T-cell (primary cell): ENCODE measurements around the gene S100A10. TPM values are rescaled to one million over a fixed set of nuclear protein-coding genes. Genes with fewer than 3 reads are reported as not detected.

ENCODE experiments used
- ATAC-seq, 4 experiments: fragments of 200-7000 bp in 3 of 4; fragments of 150-1000 bp in 1 of 4; cut with Tn5 transposase; replicated peaks in 1 of 4; 1 replicate in 3 of 4; 2 replicates in 1 of 4; pipeline ENCODE4 v1.10.0; 2021; ENCODE audit warnings: moderate library complexity in 3 of 4, mild to moderate bottlenecking in 2 of 4, moderate number of reproducible peaks in 1 of 4
- CTCF ChIA-PET, 2 donors: fragments of 300-600 bp; sonication (Branson Sonifier 250); formaldehyde crosslinking; loops; one replicate each; lab custom pipeline; 2022; ENCODE audit warnings: antibody characterized with exemption in 2 of 2; lab: Charles Lee
- POLR2A ChIA-PET, 2 donors: fragments of 300-600 bp; sonication (Branson Sonifier 250); formaldehyde crosslinking; loops; one replicate each; lab custom pipeline; 2022; ENCODE audit warnings: antibody characterized with exemption in 2 of 2; lab: Charles Lee
- DNase-seq, 35 experiments: peaks; one replicate each; pipeline versions ENCODE4 v3.0.0 to v3.0.0-alpha.2; 2013 to 2023
- H3K27ac ChIP-seq: one replicate; pipeline ENCODE4 v1.5.1; 2013; ENCODE audit warnings: low read length
- H3K27me3 ChIP-seq, 2 experiments: replicated peaks in 1 of 2; 1 replicate in 1 of 2; 2 replicates in 1 of 2; pipeline versions ENCODE4 v1.6.1 to v1.7.0; 2013; ENCODE audit warnings: low read length in 1 of 2, mixed read lengths in 1 of 2; ENCODE audit not compliant: control insufficient read depth in 2 of 2, insufficient read depth in 2 of 2; ENCODE audit errors: extremely low read depth in 1 of 2
- H3K36me3 ChIP-seq, 2 donors: 1 replicate in 1 of 2; 2 replicates in 1 of 2; pipeline versions ENCODE4 v1.6.1 to v1.7.0; 2013; ENCODE audit warnings: low read length in 1 of 2; ENCODE audit not compliant: control insufficient read depth in 2 of 2, insufficient read depth in 1 of 2; ENCODE audit errors: extremely low read depth in 1 of 2
- H3K4me1 ChIP-seq, 2 experiments: 1 replicate in 1 of 2; 2 replicates in 1 of 2; pipeline versions ENCODE4 v1.6.1 to v1.7.0; 2013; ENCODE audit warnings: low read length in 2 of 2, mixed read lengths in 1 of 2; ENCODE audit not compliant: insufficient read depth in 2 of 2, control insufficient read depth in 1 of 2; ENCODE audit errors: extremely low read depth in 1 of 2
- H3K4me3 ChIP-seq, 2 donors: 1 replicate in 1 of 2; 2 replicates in 1 of 2; pipeline versions ENCODE4 v1.5.1 to v1.7.0; 2013; ENCODE audit warnings: mild to moderate bottlenecking in 2 of 2, low read length in 1 of 2, moderate library complexity in 1 of 2; ENCODE audit not compliant: control insufficient read depth in 1 of 2; ENCODE audit errors: extremely low read depth in 1 of 2
- H3K9me3 ChIP-seq: 2 replicates; pipeline ENCODE4 v1.7.0; 2013
- H3K27ac Mint-ChIP-seq, 2 donors: one replicate each; pipeline ENCODE4 v1.8.0; 2020 to 2021; ENCODE audit warnings: mild to moderate bottlenecking in 2 of 2, mixed read lengths in 2 of 2
- H3K27me3 Mint-ChIP-seq, 2 donors: one replicate each; pipeline ENCODE4 v1.8.0; 2021 to 2022; ENCODE audit warnings: mixed read lengths in 2 of 2
- H3K36me3 Mint-ChIP-seq: one replicate; pipeline ENCODE4 v1.8.0; 2021; ENCODE audit warnings: mixed read lengths
- H3K4me1 Mint-ChIP-seq, 3 donors: one replicate each; pipeline ENCODE4 v1.8.0; 2020 to 2022; ENCODE audit warnings: mixed read lengths in 3 of 3, mild to moderate bottlenecking in 1 of 3
- H3K4me3 Mint-ChIP-seq, 3 donors: one replicate each; pipeline ENCODE4 v1.8.0; 2020 to 2022; ENCODE audit warnings: mild to moderate bottlenecking in 3 of 3, mixed read lengths in 3 of 3, moderate library complexity in 3 of 3
- H3K9me3 Mint-ChIP-seq, 3 donors: one replicate each; pipeline ENCODE4 v1.8.0; 2020 to 2022; ENCODE audit warnings: mixed read lengths in 3 of 3
- WGBS: methylation state at CpG from one replicate; pipeline ENCODE4 v1.1.5; 2013; ENCODE audit warnings: missing lambda C conversion rate; ENCODE audit not compliant: insufficient coverage; 5-methylcytosine and 5-hydroxymethylcytosine counted together
- total RNA-seq, 35 experiments: library from RNA in 6 of 35; stranded (reverse) in 6 of 35; fragments of 120-200 nt in 1 of 35; gene quantifications; one replicate each; pipeline versions ENCODE4 v1.2.1 to v1.2.4 and lab custom pipeline; 2013 to 2026

The S100A10 gene
- total RNA-seq, 5 donors from 2014 or later (not counting 1 experiment from before 2014, with no cell fraction given), result 157 to 277 (median 264) TPM

- Mint-ChIP-seq H3K27me3 (no peaks in the 10 kb centered on the region), H3K27ac (no peak overlapping the region), H3K4me1 (no peaks in the 10 kb centered on the region), H3K4me3 (no peak overlapping the region), H3K9me3 (no peaks in the 10 kb centered on the region), H3K36me3 (no peaks in the 10 kb centered on the region)
- ChIA-PET POLR2A (interaction anchor here in 1 of 2 donors (0.6 kb wide), 1 partner anchor 12 kb away, joined by 3 read pairs; no protein-coding TSS in a partner anchor), CTCF (interaction anchor here in 1 of 2 donors (0.7 to 1.4 kb wide), 6 partner anchors 15 to 65 kb away, joined by 3 to 9 read pairs (median 3); no protein-coding TSS in a partner anchor)
- ATAC-seq, result no peak
- no CpG with 5 or more reads among the region's 1 CpG for WGBS
- H3K27me3 ChIP-seq, result peaks cover 0 to 2% of the 10 kb centered on the region in 2 experiments
- H3K4me1 ChIP-seq, result no peaks in the 10 kb centered on the region
- H3K36me3 ChIP-seq, result no peaks in the 10 kb centered on the region
- no peak for DNase-seq
- no peak overlapping the region for H3K4me3 ChIP-seq
- no peak overlapping the region for H3K27ac ChIP-seq
- H3K9me3 ChIP-seq, result no peaks in the 10 kb centered on the region
Measured at GRCh38 chr1:151952811-151953210, 40.8 kb downstream of the S100A10 start.

GRCh38 chr1:151949371-151950193, 44.1 kb downstream of the S100A10 start:
- ATAC-seq, result no peak
- Mint-ChIP-seq H3K9me3 (no peaks in the 10 kb centered on the region), H3K27ac (no peak overlapping the region), H3K4me1 (peaks cover 23 to 25% (median 25%) of the 10 kb centered on the region in 3 donors), H3K4me3 (no peak overlapping the region), H3K36me3 (no peaks in the 10 kb centered on the region), H3K27me3 (no peaks in the 10 kb centered on the region)
- ChIA-PET CTCF (interaction anchor here (1.2 to 1.4 kb wide), 2 partner anchors 51 to 52 kb away, joined by 3 to 4 read pairs; no protein-coding TSS in a partner anchor), POLR2A (interaction anchor here in 1 of 2 donors (0.6 to 0.7 kb wide), 2 partner anchors 87 to 1521 kb away, joined by 4 to 5 read pairs; no protein-coding TSS in a partner anchor)
- no peak for DNase-seq
- no peak overlapping the region for H3K4me3 ChIP-seq
- no peaks in the 10 kb centered on the region for H3K36me3 ChIP-seq
- H3K27ac ChIP-seq, result no peak overlapping the region
- H3K9me3 ChIP-seq, result no peaks in the 10 kb centered on the region
- H3K27me3 ChIP-seq, result peaks cover 0 to 2% of the 10 kb centered on the region in 2 experiments
- WGBS, result 95% methylated on average over 17 of the region's 18 CpGs
- peaks cover 5 to 21% of the 10 kb centered on the region in 2 experiments for H3K4me1 ChIP-seq

DNA sequence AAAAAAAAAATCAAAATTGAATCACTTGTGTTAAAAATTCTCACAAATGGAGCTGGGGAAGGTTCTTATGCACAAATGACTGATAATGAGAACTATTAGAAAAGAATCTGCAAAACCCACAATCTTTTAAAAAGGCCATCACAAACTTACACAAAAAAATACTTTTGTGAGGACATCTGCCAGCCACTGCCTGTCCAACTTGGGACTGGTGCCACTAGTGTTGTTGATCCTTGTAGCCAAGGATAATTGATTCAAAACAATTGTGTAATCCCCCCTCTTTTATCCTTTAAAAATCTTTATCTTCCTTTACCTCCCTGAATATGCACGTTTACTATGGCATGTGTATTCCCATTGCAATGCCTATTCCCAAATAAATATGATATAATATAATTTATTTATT, 45.2 kb downstream of the S100A10 start:
- no CpG with 5 or more reads among the region's 1 CpG for WGBS
- POLR2A ChIA-PET, result interaction anchor here (0.6 kb wide), 2 partner anchors 139 to 1520 kb away, joined by 5 to 6 read pairs; no protein-coding TSS in a partner anchor

DNA sequence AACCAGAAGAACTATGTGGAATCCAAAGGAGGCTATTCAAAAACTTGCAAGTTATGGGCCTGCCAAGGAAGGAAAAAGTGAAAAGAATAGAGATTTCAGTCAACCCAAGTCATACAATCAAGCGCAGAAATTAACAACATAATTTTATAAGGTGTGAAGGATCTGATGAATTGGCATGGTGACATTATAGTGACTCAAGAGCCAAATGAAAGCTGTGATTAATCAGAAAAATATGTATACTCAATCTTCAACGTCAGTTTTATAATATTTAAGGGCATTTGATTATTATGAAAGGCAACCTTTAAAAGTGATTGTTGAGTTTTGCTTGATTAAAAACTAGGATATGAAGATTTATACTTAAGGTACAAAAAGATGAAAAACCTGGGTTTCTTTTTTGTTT, 46.5 kb downstream of the S100A10 start:
- Histone ChIP-seq H3K9me3 (no peaks in the 10 kb centered on the region), H3K36me3 (no peaks in the 10 kb centered on the region), H3K27me3 (peaks cover 0 to 2% of the 10 kb centered on the region in 2 experiments), H3K27ac (peak overlapping the region; percentile 96), H3K4me3 (no peak overlapping the region), H3K4me1 (peaks cover 5 to 30% of the 10 kb centered on the region in 2 experiments)
- ATAC-seq (no peak), DNase-seq (no peak)
- H3K36me3 Mint-ChIP-seq, result no peaks in the 10 kb centered on the region
- POLR2A ChIA-PET, result no interaction called here
- H3K27me3 Mint-ChIP-seq, result no peaks in the 10 kb centered on the region
- H3K4me3 Mint-ChIP-seq, result no peak overlapping the region
- H3K9me3 Mint-ChIP-seq, result no peaks in the 10 kb centered on the region
- peak overlapping the region; percentile 89 to 94 for H3K27ac Mint-ChIP-seq
- H3K4me1 Mint-ChIP-seq, result peaks cover 23 to 39% (median 32%) of the 10 kb centered on the region in 3 donors
- CTCF ChIA-PET, result interaction anchor here in 1 of 2 donors (3.0 to 3.9 kb wide), 3 partner anchors 12 to 54 kb away, joined by 12 to 29 read pairs (median 15); no protein-coding TSS in a partner anchor
- WGBS, result no CpG with 5 or more reads among the region's 2 CpGs

More for the DNA sequence above, 45.2 kb downstream of the S100A10 start:
- Histone ChIP-seq H3K36me3 (no peaks in the 10 kb centered on the region), H3K4me1 (peaks cover 5 to 30% of the 10 kb centered on the region in 2 experiments), H3K4me3 (no peak overlapping the region), H3K27ac (no peak overlapping the region), H3K9me3 (no peaks in the 10 kb centered on the region), H3K27me3 (peaks cover 0 to 2% of the 10 kb centered on the region in 2 experiments)
- ATAC-seq (no peak), DNase-seq (no peak)
- Mint-ChIP-seq H3K4me1 (peaks cover 23 to 33% (median 32%) of the 10 kb centered on the region in 3 donors), H3K27me3 (no peaks in the 10 kb centered on the region), H3K4me3 (no peak overlapping the region), H3K36me3 (no peaks in the 10 kb centered on the region), H3K27ac (no peak overlapping the region), H3K9me3 (no peaks in the 10 kb centered on the region)
- CTCF ChIA-PET, result interaction anchor here in 1 of 2 donors (0.7 kb wide), 1 partner anchor 16 kb away, joined by 4 read pairs; no protein-coding TSS in a partner anchor

- Histone ChIP-seq H3K36me3 (no peaks in the 10 kb centered on the region), H3K27me3 (peaks cover 0 to 2% of the 10 kb centered on the region in 2 experiments), H3K4me1 (peaks cover 5 to 30% of the 10 kb centered on the region in 2 experiments), H3K27ac (peak overlapping the region; percentile 96), H3K4me3 (no peak overlapping the region), H3K9me3 (no peaks in the 10 kb centered on the region)
- Mint-ChIP-seq H3K27me3 (no peaks in the 10 kb centered on the region), H3K4me1 (peaks cover 28 to 48% (median 36%) of the 10 kb centered on the region in 3 donors), H3K27ac (peak overlapping the region; percentile 89 to 94), H3K4me3 (peak overlapping the region; percentile 19 to 68 (median 36)), H3K9me3 (no peaks in the 10 kb centered on the region), H3K36me3 (no peaks in the 10 kb centered on the region)
- WGBS, result 0% methylated on average over 1 of the region's 10 CpGs
- DNase-seq (peak; percentile 30 to 93 (median 77)), ATAC-seq (peak; percentile 73 to 92 (median 84))
- ChIA-PET CTCF (interaction anchor here in 1 of 2 donors (0.8 to 3.9 kb wide), 6 partner anchors 11 to 55 kb away, joined by 3 to 29 read pairs (median 8); no protein-coding TSS in a partner anchor), POLR2A (interaction anchor here (0.5 to 1.0 kb wide), 4 partner anchors 46 to 1837 kb away, joined by 4 to 6 read pairs (median 4); partner anchors contain the start of gene S100A11 (in 1 of the 2))
Measured at GRCh38 chr1:151945725-151946722, 47.6 kb downstream of the S100A10 start.
